Measurements from ENCODE around the gene AKAP14.
"Not testable (repeated sequence)": the region's sequence is repeated elsewhere in the genome, so short reads cannot be mapped to it uniquely, and the experiment has no call there.

AKAP14 gene

GRCh38 chrX:119885554-119886428 lies 9.9 kb upstream of the AKAP14 start:
- Histone ChIP-seq H2AFZ (ENCODE audit: low read length, unreplicated experiment) (no peak overlapping the region), H3K27me3 (ENCODE audit: insufficient read depth, low read length) (no peaks in the 10 kb centered on the region), H3K36me3 (ENCODE audit: insufficient read depth, low read length) (no peaks in the 10 kb centered on the region), H3K79me2 (ENCODE audit: control insufficient read depth, insufficient read depth, low read length, unreplicated experiment) (no peaks in the 10 kb centered on the region), H3K27ac (ENCODE audit: low read depth, low read length) (no peak overlapping the region), H3K4me3 (ENCODE audit: low read depth, low read length) (no peak overlapping the region; the same call in 1 of the 2 replicates), H3K4me1 (ENCODE audit: control insufficient read depth, insufficient read depth, low read length, unreplicated experiment) (no peaks in the 10 kb centered on the region)

GRCh38 chrX:119887721-119888425 lies 7.8 kb upstream of the AKAP14 start:
- no peaks in the 10 kb centered on the region for H3K79me2 ChIP-seq (ENCODE audit: control insufficient read depth, insufficient read depth, low read length, unreplicated experiment)
- H3K27ac ChIP-seq (ENCODE audit: low read depth, low read length) = no peak overlapping the region
- no peaks in the 10 kb centered on the region for H3K4me1 ChIP-seq (ENCODE audit: control insufficient read depth, insufficient read depth, low read length, unreplicated experiment)
- H3K27me3 ChIP-seq (ENCODE audit: insufficient read depth, low read length) = no peaks in the 10 kb centered on the region
- H2AFZ ChIP-seq (ENCODE audit: low read length, unreplicated experiment) = peak overlapping the region; percentile 85
- no peaks in the 10 kb centered on the region for H3K36me3 ChIP-seq (ENCODE audit: insufficient read depth, low read length)
- peak overlapping the region; percentile 77 for H3K4me3 ChIP-seq (ENCODE audit: low read depth, low read length)

DNA sequence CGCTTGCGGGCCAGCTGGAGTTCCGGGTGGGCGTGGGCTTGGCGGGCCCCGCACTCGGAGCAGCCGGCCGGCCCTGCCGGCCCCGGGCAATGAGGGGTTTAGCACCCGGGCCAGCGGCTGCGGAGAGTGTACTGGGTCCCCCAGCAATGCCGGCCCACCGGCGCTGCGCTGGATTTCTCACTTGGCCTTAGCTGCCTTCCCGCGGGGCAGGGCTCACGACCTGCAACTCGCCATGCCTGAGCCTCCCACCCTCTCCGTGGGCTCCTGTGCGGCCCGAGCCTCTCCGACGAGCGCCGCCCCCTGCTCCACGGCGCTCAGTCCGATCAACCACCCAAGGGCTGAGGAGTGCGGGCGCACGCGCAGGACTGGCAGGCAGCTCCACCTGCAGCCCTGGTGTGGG lies 5.1 kb upstream of the AKAP14 start:
- not testable (repeated sequence) for H3K4me3 ChIP-seq (ENCODE audit: low read depth, low read length); H3K36me3 ChIP-seq (ENCODE audit: insufficient read depth, low read length); H3K27ac ChIP-seq (ENCODE audit: low read depth, low read length); H2AFZ ChIP-seq (ENCODE audit: low read length, unreplicated experiment); H3K27me3 ChIP-seq (ENCODE audit: insufficient read depth, low read length); H3K79me2 ChIP-seq (ENCODE audit: control insufficient read depth, insufficient read depth, low read length, unreplicated experiment); H3K4me1 ChIP-seq (ENCODE audit: control insufficient read depth, insufficient read depth, low read length, unreplicated experiment)

DNA sequence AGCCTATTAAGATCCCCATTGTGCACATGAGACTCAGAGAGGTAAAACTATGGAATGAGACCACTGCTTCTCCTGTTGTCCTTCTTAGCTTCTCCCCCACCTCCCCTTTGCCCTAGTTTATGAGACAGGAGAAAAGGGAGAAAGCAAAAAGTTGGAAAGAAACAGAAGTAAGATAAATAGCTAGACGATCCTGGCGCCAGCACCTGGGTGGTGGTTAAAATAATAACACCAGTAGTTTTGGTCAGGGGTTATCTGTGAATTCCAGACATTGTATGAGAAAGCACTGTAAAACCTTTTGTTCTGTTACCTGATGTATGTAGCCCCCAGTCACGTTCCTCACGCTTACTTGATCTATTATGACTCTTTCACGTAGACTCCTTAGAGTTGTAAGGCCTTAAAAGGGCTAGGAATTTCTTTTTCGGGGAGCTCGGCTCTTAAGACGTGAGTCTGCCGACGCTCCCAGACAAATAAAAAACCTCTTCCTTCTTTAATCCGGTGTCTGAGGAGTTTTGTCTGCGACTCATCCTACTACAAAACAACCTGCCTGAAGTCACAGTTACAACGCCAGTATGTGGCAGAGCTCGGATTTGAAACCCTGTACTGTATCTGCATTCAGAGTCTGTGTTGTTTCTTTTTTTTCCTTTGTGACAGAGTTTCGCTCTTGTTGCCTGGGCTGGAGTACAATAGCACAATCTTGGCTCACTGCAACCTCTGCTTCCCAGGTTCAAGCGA lies 3.6 kb upstream of the AKAP14 start:
- not testable (repeated sequence) for H3K79me2 ChIP-seq (ENCODE audit: control insufficient read depth, insufficient read depth, low read length, unreplicated experiment); H2AFZ ChIP-seq (ENCODE audit: low read length, unreplicated experiment)

GRCh38 chrX:119899125-119899524 lies 3.4 kb downstream of the AKAP14 start:
- H3K27me3 ChIP-seq (ENCODE audit: insufficient read depth, low read length) = no peaks in the 10 kb centered on the region
- no peak overlapping the region for H3K27ac ChIP-seq (ENCODE audit: low read depth, low read length)
- no peaks in the 10 kb centered on the region for H3K79me2 ChIP-seq (ENCODE audit: control insufficient read depth, insufficient read depth, low read length, unreplicated experiment)
- no peaks in the 10 kb centered on the region for H3K36me3 ChIP-seq (ENCODE audit: insufficient read depth, low read length)
- H3K4me3 ChIP-seq (ENCODE audit: low read depth, low read length) = no peak overlapping the region
- no peaks in the 10 kb centered on the region for H3K4me1 ChIP-seq (ENCODE audit: control insufficient read depth, insufficient read depth, low read length, unreplicated experiment)
- no peak overlapping the region for H2AFZ ChIP-seq (ENCODE audit: low read length, unreplicated experiment)

More for the DNA sequence above, 3.6 kb upstream of the AKAP14 start:
- H3K4me3 ChIP-seq (ENCODE audit: low read depth, low read length); H3K36me3 ChIP-seq (ENCODE audit: insufficient read depth, low read length); H3K27ac ChIP-seq (ENCODE audit: low read depth, low read length); H3K27me3 ChIP-seq (ENCODE audit: insufficient read depth, low read length); H3K4me1 ChIP-seq (ENCODE audit: control insufficient read depth, insufficient read depth, low read length, unreplicated experiment): not testable (repeated sequence)

GRCh38 chrX:119900976-119901375 lies 5.3 kb downstream of the AKAP14 start:
- no peaks in the 10 kb centered on the region for H3K4me1 ChIP-seq (ENCODE audit: control insufficient read depth, insufficient read depth, low read length, unreplicated experiment)
- no peak overlapping the region for H3K4me3 ChIP-seq (ENCODE audit: low read depth, low read length)
- no peak overlapping the region for H2AFZ ChIP-seq (ENCODE audit: low read length, unreplicated experiment)
- no peaks in the 10 kb centered on the region for H3K36me3 ChIP-seq (ENCODE audit: insufficient read depth, low read length)
- H3K27ac ChIP-seq (ENCODE audit: low read depth, low read length) = no peak overlapping the region
- no peaks in the 10 kb centered on the region for H3K27me3 ChIP-seq (ENCODE audit: insufficient read depth, low read length)
- no peaks in the 10 kb centered on the region for H3K79me2 ChIP-seq (ENCODE audit: control insufficient read depth, insufficient read depth, low read length, unreplicated experiment)

DNA sequence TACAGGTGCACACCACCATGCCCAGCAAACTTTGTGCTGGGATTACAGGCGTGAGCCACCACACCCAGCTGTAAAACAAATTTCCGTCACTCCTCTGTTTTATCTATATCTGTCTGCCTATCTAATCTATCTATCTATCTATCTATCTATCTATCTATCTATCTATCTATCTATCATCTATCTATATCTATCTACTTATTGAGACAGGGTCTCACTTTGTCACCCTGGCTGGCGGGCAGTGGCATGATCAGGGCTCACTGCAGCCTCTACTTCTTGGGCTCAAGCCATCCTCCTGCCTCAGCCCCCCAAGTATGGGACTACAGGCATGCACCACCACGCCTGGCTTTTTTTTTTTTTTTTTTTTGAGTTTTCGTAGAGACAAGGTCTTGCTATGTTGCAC lies 20.6 kb downstream of the AKAP14 start:
- Histone ChIP-seq H2AFZ (ENCODE audit: low read length, unreplicated experiment) (no peak overlapping the region), H3K27me3 (ENCODE audit: insufficient read depth, low read length) (no peaks in the 10 kb centered on the region), H3K79me2 (ENCODE audit: control insufficient read depth, insufficient read depth, low read length, unreplicated experiment) (no peaks in the 10 kb centered on the region), H3K4me1 (ENCODE audit: control insufficient read depth, insufficient read depth, low read length, unreplicated experiment) (no peaks in the 10 kb centered on the region), H3K4me3 (ENCODE audit: low read depth, low read length) (no peak overlapping the region), H3K27ac (ENCODE audit: low read depth, low read length) (no peak overlapping the region), H3K36me3 (ENCODE audit: insufficient read depth, low read length) (no peaks in the 10 kb centered on the region)

GRCh38 chrX:119917877-119918276 lies 22.2 kb downstream of the AKAP14 start:
- H3K27ac ChIP-seq (ENCODE audit: low read depth, low read length) = no peak overlapping the region
- H2AFZ ChIP-seq (ENCODE audit: low read length, unreplicated experiment) = no peak overlapping the region
- no peak overlapping the region for H3K4me3 ChIP-seq (ENCODE audit: low read depth, low read length)
- no peaks in the 10 kb centered on the region for H3K27me3 ChIP-seq (ENCODE audit: insufficient read depth, low read length)
- no peaks in the 10 kb centered on the region for H3K4me1 ChIP-seq (ENCODE audit: control insufficient read depth, insufficient read depth, low read length, unreplicated experiment)
- no peaks in the 10 kb centered on the region for H3K79me2 ChIP-seq (ENCODE audit: control insufficient read depth, insufficient read depth, low read length, unreplicated experiment)
- H3K36me3 ChIP-seq (ENCODE audit: insufficient read depth, low read length) = no peaks in the 10 kb centered on the region

DNA sequence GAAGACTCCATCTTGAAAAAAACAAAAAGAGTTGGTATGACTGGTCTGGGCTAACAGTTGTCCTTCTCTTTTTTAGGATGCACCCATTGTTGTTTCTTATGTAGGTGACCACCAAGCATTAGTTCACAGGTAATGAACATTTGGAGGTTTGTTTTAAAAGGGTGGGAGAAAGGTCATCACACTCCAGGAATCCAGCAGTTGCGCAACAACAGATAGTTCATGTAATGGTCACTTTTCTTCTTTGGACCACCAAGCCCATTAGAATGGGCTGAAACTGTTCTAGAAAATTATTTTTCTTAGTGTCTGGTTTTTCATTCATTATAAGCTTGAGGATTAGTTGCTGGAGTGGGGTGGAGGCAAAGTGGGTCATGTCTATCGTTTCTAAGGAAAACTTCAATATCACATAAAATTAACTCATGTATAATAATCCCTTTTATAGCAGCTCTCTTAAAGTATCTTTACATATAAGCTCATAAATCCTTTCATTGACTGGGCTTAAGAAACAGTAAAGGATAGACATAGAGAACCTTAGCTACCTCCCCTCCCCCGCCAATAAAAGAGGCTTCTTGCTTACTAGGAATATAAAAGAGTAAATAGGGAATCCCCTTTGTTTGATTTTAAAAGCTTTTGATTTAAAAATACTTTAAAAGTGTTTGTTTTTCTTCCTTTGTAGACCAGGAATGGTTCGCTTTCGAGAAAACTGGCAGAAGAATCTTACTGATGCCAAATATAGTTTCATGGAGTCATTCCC lies 24.3 kb downstream of the AKAP14 start:
- Histone ChIP-seq H2AFZ (ENCODE audit: low read length, unreplicated experiment) (no peak overlapping the region), H3K79me2 (ENCODE audit: control insufficient read depth, insufficient read depth, low read length, unreplicated experiment) (no peaks in the 10 kb centered on the region), H3K27ac (ENCODE audit: low read depth, low read length) (no peak overlapping the region), H3K4me1 (ENCODE audit: control insufficient read depth, insufficient read depth, low read length, unreplicated experiment) (no peaks in the 10 kb centered on the region), H3K4me3 (ENCODE audit: low read depth, low read length) (no peak overlapping the region), H3K36me3 (ENCODE audit: insufficient read depth, low read length) (no peaks in the 10 kb centered on the region), H3K27me3 (ENCODE audit: insufficient read depth, low read length) (no peaks in the 10 kb centered on the region)

DNA sequence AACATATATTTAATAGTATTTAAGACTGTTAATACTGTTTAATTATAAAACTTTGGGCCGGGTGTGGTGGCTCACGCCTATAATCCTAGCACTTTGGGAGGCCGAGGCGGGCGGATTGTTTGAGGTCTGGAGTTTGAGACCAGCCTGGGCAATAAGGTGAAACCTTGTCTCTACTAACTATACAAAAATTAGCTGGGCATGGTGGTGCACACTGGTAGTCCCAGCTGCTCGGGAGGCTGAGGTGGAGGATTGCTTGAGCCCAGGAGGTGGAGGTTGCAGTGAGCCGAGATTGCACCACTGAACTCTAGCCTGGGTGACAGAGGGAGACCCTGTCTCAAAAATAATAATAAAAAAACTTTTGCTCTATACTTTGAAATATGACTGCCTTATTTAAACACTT lies 26.7 kb downstream of the AKAP14 start:
- H3K79me2 ChIP-seq (ENCODE audit: control insufficient read depth, insufficient read depth, low read length, unreplicated experiment); H3K27ac ChIP-seq (ENCODE audit: low read depth, low read length); H3K27me3 ChIP-seq (ENCODE audit: insufficient read depth, low read length); H3K4me3 ChIP-seq (ENCODE audit: low read depth, low read length); H3K36me3 ChIP-seq (ENCODE audit: insufficient read depth, low read length); H2AFZ ChIP-seq (ENCODE audit: low read length, unreplicated experiment); H3K4me1 ChIP-seq (ENCODE audit: control insufficient read depth, insufficient read depth, low read length, unreplicated experiment): not testable (repeated sequence)

Measured in ACC112 (cell line).